Islet precursor cell (in vitro differentiated cells): ENCODE data around the gene NEU2.

ENCODE experiments used
- DNase-seq: peaks from one replicate; pipeline ENCODE4 v3.0.0-alpha.2; 2018

Gene NEU2

DNA sequence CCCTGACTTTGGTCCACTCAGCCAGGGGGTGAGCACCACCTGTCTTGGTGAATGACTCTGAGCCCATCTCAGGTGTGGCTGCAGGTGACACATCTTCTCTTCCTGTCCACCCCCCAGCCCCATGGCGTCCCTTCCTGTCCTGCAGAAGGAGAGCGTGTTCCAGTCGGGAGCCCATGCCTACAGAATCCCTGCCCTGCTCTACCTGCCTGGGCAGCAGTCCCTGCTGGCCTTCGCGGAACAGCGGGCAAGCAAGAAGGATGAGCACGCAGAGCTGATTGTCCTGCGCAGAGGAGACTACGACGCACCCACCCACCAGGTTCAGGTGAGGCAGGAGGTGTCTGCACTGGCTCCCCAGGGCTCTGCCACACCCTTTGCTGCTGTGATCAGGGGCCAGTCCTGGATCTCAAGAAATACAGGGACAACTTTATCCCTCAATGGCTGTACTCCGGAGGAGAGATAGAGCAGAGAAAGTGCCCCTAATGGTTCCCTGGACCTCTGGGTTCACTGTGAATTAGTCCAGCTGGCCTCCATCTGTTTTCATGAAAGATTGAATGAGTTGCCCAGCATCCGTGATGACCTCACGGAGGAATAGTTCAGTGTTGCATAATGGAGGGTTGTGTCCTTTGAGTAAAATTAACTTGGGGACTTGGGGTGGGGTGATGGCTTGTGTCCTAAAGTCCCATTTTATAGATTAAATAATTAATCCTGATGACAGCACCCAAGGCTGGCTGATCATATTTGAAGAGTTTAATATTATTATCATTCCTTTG, at the start of gene NEU2:
Gene NEU2 (plus strand): TSS at position 122 of the 770 bp plus-strand sequence. CDS start 0 bp downstream, at position 122.
- DNase-seq: no peak

DNA sequence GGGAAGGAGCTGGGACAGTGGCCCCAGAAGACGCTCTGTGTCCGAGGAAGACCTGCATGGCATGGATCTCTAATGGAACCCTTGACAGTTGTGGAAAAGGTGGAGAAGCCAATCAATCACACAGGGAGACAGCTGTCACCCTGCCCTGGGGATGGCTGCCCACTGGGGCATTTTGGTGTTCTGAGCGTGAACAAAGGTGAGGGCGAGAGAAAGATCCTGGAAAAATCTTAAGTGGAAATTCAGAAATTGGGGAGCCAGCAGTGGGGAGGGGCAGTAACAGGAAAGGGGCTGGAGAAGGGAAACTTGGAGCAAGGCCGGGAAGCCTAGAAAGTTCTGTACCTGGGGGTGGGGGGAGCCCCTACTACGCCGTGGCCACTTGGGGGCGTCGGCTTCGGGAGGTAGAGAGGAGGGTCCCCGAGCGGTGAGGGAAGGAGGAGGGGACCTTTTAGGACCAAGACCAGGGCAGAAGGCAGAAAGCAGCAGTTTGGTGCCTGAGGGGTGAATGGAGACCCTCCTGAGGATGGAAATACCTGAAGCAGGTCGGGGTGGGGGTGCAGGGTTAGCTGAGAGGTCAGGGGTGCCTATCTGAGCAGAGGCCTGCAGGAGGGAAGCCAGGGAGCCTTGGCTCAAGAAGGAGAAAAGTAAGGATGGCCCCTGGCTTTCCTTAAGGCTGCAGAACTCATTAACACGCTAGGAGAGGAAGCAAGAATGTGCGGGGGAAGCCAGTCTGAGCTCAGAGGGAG, 49.4 kb upstream of the NEU2 start:
- peak; percentile 52 for DNase-seq

DNA sequence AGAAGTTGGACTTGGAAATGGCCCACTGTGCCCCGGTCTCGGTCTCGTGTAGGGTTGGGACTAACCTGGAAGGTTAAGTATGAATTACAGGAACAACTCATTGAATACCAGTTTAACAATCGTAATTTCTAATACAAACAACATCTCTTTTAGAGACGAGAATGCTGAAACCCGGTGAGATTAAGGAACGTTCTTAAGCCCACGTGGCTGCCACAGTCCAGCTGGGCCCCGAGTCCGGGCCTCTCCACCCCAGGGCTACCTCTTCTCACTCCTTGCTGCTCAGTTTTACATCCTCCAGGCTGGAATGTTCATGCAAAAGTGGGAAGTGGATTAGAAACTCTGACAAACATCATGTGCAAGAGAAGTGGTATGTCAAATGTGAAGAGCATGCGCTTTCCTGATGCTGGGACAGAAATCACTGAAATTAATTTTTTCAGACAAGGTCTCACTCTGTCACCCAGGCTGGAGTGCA, 48.8 kb upstream of the NEU2 start:
- DNase-seq: no peak

DNA sequence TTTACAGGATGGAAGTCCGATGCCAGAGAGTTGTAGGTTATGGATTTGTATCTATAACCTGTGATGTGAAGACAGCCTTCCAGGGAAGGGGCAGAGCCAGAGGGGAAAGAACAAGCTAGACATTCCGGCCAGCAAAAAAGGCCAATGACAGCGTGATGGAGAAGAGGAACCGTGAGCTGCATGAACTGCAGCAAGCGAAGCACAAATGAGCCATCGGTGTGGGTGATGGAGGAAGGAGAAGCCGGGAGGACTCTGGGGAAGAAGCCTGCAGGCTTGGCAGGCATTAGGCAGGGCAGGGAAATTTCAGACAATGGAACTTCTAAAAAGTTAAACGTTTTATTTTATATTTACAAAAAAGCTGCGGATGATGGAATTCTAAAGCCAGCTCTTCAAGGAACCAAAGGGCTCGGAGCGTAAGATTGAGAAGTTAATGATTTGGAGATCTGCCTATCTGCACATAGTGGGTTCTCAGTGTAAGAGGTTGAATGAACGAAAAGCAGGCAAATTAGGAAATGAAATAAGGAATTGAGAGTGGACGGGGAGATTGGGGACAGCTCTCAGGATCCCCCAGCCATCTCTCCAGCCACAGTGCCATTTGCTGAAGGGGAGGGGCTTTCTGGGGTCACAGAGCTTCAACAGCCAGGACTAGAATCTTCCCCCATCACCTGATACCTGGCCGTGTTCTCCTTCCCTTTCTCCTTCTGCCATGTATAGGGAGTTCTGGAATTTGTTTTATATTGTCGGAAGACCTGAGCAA, 47.8 kb upstream of the NEU2 start:
- peak; percentile 45 for DNase-seq

DNA sequence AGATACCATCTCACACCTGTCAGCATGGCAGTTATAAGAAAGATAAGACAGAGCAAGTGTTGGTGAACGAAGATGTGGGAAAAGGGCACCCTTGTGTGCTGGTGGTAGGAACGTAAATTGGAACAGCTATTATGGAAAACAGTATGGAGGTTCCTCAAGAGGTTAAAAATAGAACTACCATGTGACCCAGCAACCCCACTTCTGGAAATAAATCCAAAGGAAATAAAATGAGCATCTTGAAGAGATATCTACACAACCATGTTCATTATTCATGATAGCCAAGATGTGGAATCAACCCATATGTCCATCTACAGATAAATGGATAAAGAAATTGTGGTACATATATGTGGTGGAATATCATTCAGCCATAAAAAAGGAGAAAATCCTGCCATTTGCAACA, 46.3 kb upstream of the NEU2 start:
- DNase-seq: no peak

DNA sequence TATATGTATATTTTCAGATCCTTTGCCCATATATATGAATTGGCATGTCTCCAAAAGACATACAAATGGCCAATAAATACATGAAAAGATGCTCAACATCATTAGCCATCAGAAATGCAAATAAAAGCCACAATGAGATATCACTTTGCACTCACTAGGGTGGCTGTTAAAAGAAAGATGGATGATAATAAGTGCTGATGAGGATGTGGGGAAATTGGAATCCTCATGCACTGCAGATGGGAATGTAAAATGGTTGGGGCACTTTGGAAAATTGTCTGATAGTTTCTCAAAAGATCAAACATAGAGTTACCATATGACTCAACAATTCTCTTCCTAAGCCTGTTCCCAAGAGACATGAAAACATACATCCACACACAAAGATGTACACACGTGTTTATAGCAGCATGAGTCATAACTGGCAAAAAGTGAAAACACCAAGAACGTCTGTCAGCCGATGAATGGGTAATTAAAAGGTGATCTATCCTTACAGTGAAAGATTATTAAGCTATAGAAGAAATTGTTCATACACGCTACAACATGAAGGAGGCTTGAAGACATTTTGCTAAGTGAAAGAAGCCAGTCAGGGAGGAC, 39.1 kb upstream of the NEU2 start:
- DNase-seq: no peak

DNA sequence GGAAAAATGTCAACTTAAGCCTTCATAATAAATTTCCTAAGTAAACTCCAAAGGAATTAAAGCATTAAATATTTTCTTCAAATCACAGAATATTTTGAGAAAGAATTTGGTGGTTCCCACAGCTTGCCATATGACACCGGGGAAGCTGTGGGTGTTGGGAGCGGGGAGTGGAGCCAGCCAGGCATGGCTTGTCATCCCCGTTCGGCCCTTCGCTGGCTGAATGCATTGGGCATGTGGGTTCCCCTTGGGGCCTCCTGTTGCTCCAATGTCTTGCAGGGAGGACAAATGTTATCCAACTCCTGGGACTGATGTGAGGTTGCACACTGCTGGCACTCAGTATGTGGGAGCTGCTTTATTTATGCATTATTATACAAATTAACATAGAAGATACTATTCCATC, 38.0 kb upstream of the NEU2 start:
- peak; percentile 41 for DNase-seq

DNA sequence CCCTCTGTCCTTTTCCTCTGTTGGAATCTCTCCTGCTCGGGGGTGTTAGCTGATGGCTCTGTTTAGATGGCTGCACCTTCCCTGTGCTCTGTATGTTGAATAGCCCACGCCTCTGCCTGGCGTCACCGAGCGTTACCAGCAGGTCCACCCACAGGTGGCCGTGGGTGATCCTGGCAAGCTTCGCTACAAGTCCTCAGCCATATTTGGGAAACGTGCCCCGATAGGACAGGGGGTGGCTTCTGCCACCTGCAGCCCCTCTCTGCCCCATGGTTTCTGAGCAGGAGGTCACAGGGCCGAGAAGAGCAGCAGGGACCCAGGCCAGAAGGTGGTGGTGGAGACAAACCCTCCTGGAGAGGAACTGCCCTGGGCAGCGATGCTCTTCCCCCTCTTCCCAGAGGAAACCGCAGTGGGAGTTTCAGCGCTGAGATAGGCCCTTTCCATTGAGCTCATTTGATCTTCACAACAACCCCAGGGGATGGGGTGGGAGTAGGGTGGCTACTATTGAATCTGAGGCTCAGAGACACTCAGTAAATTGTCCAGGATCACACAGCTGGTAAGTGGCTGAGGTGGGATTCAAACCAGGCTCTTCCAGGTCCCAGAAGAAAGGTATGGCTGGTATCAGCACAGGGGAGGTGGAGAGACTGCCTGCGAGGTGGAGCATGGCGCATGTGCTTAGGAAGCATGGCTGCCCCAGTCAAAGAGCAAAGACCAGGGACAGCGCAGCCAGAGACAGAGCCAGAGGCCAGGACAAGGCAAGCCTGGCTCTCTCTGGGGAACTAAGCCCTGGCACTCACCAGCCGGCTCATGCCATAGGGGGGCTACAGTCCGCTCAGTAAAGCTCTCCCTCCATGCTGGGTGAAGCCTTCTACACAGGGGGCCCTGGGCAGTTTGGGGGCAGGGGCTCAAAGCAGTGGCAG, 34.5 kb upstream of the NEU2 start:
- peak; percentile 40 for DNase-seq

DNA sequence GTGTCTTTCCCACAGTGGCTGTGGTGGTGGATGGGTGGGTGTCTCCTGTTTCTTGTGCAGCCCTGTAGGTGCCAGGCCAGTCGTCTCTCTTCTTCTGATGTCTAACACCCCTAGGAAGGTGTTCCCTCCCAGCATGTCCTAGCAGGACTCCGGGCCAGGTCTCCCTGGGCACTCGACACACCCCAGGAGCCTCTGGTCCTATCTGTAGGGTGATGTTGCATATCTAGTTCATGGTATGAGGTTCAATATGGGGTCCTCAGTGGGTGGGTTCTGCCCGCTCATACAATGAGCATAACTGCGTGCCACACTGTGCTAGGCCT, 33.8 kb upstream of the NEU2 start:
- DNase-seq: no peak

DNA sequence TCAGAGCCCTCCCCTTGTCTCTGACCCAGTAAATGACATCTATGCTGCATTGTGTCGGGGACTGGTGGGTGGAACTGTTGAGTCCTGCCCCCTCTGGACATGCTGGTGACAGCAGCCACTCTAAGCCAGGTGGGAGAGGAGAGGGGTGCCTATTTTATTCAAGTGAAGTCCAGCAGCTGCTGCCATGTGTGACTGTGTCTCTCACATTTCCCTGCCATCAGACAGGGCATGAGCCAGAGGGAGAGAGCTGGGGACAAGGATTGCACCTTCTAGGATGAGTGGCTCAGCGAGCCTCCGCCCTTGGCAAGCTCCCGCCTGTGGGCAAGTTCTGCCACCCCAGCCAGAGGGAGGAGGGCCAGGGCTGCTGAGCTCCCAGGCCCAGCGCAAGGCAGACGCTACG, 33.1 kb upstream of the NEU2 start:
- DNase-seq: peak; percentile 61

DNA sequence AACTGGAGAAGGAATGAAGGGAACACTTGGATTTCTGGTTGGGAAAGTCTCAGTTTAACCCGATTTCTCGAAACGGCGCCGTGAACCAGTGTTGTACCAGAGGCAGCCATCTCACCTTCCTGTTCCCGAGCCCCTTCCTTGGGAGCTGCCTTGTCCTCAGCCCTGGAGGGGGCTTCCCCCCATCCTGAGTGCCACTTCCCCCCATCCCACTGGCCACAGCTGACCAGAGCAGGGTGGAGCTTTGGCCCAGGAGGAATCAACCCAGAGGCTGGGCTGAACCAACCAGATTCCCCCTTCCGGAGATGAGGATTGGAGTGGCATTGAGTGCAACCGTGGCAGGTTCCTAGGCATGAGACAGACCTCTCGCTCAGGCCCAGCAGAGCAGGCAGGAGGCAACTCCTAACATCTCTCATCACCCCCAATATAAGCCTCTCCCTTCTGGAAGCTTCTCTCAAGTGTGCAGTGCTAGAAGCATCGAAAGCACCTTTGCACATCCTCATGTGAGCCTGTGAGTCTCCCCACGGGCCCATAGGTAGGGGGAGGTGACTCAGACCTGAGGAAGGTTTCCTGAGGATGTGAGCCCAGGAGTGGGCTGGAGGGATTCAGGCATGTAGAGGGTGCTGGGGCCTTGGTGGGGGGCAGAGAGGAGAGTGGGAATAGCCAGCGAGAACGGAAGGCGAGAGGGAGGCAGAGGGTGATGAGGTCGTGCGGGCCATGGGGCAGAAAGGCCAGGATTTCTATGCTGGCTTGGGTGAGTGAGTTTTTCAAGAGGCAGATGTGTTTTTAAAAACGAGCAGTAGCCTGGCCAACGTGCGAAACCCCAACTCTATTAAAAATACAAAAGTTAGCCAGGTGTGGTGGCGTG, 31.4 kb upstream of the NEU2 start:
- DNase-seq: peak; percentile 50

DNA sequence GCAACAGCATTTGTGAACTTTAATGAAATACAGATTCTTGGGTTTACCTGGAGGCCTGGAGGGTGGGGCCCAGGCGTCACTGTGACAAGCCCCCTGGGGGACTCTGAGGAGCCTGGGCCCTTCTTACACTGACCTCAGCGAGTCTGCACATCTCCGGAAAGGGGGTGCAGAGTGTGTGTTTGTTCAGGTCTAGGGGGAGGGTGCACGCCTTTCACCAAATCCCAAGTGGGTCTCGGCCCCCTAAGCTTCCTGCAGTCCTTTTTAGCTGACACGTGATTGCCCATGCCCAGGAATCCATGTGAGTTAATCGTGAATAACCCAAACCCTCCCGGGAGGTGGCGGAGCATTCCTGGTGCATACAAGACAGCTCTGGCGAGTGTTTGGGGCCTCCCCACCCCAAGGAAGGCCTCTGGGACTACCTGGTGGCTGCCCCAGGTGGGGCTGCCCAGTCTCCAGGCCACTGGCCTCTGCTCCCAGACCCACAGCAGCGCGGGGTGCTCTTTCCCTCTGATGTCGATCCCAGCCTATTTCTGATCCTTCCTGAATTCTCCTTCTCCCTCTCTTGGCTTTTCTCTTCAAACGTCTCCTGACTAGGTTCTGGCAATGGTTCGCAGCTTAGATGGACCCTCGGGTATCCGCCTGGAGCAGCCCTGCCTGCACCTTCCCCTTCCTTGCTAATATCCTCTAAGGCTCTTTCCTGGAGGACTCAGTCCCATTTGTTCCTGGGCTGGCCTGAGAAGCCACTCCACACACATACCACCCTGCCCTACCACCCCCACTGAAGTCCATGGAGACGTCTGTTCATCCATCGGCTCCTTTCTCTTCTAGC, 29.4 kb upstream of the NEU2 start:
- no peak for DNase-seq

DNA sequence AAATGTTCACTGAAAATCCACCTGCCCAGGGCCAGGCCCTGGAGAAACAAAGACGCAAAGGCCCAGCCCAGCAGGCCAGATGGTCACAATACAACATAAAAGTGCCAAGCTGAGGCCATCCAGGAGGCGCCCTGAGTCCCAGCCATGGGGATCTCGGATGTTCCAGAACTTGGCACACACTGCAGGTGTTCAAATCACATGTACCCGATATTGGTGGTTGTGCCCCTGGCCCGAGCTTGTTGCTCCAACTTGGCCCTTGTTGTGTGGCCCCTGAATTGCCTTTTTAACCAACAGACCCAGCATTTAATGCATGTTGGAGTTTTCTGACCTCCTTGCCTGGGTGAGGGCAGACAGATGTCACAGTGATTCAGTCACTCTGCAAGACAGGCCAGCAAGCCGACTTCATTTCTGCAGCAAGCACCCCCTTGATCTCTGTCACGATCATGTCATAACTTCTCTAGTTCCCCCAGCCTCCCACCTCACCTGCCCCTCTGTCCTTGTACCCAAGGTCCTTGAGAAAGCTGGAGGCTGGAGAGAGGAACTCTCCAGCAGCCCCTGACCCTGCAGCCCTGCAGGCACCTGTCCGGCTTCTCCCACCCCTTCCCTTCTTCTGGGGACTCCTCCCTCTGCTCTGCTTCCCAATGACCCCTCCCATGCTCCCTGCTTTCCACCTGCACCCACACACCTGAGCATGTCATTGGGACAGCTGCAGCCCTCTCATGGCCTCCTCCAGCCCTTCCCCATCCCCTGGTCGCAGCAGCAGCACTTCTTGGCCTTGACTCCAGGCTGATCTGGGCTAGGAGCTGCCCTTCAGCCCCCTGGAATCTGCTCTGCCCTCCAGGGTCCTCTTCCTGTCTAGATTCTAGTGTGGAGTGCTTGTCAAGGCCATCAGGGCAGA, 28.6 kb upstream of the NEU2 start:
- DNase-seq: no peak

DNA sequence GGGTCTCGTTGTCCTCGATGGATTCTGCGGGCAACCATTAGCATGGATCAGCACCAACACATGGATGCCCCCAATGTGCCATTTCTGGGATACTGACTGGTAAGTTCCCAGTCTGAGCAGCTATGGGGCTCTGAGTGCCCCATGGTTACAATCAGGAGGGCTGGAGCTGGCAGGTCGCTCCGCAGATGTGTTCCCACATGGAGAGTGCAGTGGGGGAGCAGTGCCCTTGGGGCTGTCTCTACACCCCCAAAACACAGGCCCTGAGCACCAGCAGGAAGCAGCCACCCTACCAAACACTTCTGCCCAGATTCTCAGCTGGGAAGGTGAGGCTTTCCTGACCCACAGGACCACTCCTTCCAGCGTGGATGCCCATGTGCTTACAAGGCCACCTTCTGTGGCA, 27.4 kb upstream of the NEU2 start:
- no peak for DNase-seq

DNA sequence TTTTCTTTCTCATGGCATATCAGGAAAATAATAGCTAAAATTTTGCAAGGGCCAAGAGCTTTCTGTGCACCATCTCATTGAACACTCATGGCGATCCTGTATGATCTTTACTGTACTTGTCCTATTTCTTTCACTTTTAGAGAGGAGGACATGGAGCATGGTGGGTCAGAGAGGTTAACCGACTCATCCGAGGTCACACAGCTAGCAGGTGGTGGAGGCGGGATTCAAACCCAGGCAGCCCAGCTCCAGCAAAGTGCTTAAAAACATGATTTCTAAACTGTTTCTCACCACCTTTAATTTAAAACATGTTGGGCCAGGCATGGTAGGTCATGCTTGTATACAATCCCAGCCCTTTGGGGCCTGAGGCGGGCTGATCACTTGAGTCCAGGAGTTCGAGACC, 25.8 kb upstream of the NEU2 start:
- DNase-seq: no peak

DNA sequence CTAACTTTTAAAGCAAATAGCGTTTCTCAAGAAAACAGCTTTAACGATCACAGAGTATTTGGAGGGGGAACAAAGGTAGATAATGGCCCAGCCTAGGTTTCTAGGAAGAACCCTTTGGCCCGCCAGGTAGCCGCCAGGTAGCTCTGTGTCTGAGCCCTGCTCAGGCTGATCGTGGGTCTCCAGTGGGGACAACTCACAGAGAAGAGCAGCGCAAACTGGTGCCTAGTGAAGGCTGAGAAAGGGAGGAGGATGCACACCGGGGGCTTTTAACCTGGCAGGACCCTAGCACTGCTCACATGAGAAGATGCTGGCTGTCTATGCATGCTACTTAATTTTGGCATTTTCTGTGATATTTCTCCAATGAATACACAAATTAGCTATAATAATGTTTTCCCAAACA, 25.2 kb upstream of the NEU2 start:
- DNase-seq: no peak

DNA sequence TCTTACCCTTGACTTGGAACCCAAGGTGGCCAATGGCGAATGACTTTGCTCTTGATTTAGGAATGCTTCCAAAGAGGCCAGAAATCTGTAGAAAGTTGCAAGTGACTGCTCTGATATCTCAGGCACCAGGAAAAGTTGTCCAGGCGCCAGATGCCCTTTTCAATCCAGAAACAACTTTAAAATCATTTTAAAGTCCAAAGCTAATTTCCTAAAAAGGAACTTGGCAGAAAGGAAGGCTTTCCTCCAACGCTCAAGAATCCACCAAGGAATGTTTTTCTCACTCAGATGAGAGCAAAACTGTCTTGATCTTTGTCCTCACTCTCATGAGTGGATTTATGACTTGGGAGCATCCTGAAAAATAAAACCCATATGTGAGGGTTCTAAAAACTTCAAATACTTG, 24.7 kb upstream of the NEU2 start:
- DNase-seq: no peak

DNA sequence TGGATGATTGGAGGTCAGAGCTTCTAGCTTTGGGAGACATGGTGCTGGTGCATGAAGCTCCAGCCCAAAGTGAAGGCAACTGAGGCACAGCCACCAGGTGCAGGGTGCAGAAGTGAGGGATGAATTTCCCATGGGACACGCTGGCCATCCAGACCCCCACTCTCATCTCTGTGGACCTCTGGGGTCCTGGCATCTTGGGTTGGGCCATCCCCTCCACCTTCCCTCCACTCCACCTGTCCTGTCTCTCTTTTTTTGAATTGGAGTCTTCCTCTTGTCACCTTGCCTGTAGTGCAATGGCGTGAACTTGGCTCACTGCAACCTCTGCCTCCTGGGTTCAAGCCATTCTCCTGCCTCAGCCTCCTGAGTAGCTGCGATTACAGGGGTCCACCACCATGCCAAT, 22.8 kb upstream of the NEU2 start:
- DNase-seq: no peak

DNA sequence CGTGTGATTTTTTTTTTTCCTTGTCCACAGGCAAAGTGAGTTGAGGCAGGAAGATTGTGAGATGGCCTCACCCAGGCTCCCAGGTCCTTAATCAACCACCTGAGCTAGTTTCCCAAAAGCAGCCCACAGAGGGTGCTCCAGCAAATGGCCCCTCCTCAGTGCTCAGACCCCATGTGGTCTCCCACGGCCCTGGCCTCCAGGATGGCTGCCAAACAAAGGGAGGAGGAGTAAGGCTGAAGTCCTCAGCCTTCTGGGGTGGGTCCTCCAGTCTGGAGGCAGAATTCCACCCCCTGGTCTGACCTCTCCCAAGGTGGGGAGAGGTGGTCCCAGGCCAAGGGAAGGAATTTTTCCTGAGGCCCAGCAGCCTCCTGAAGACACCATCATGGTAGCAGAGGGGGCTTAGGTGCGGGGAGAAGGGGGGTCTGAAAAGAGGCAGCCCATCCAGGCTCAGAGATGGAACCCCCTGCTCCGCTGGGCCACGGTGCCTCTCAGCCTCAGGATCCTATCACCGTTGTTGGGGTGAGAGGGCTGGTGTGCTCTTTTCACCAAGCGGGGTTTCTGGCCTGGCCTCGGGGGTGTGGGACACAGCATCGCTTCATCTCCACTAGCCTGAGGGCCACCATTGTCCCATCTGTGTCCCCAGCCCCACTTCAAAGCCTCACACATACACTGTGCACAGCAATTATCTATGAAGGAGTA, 21.8 kb upstream of the NEU2 start:
- DNase-seq: no peak
